Renal pelvis (tissue), 12 donors: ENCODE results near the gene DTX2. TPM values are rescaled to one million over a fixed set of nuclear protein-coding genes. Genes with fewer than 3 reads are reported as not detected.
"Not testable (repeated sequence)": the region's sequence is repeated elsewhere in the genome, so short reads cannot be mapped to it uniquely, and the experiment has no call there.

Experiments used
- DNase-seq: peaks from one replicate; pipeline ENCODE4 v3.0.0-alpha.2; 2013
- long read RNA-seq, 16 experiments: transcript quantifications; one replicate each; lab custom pipeline, GENCODE V29; 2026
- polyA plus RNA-seq, 3 donors: library from polyadenylated mRNA; unstranded; fragments of 120-200 nt; gene quantifications; one replicate each; pipeline ENCODE4 v1.2.1, GENCODE V29; 2013; ENCODE audit not compliant: insufficient read length in 3 of 3

The DTX2 gene
- 10 to 100 TPM in 1 of 3 donors, 1 to 10 TPM in 2; 7.8 to 12.1 (median 8.1) TPM for polyA plus RNA-seq
- long read RNA-seq, donor 1, partial matches to known transcripts: 0 of 1 reads
- long read RNA-seq, donor 1, other reads (novel, unspliced or antisense): 0 of 1 reads
- long read RNA-seq, donor 2, partial matches to known transcripts: 0 of 1 reads
- long read RNA-seq, donor 2, other reads (novel, unspliced or antisense): 0 of 1 reads
- long read RNA-seq, donor 3, partial matches to known transcripts: 5 of 6 reads
- long read RNA-seq, donor 3, other reads (novel, unspliced or antisense): 0 of 6 reads
- long read RNA-seq, donor 4: 0 reads
- long read RNA-seq, donor 5: 0 reads
- long read RNA-seq, donor 6, partial matches to known transcripts: 0 of 3 reads
- long read RNA-seq, donor 6, other reads (novel, unspliced or antisense): 0 of 3 reads
- long read RNA-seq, donor 7, partial matches to known transcripts: 0 of 2 reads
- long read RNA-seq, donor 7, other reads (novel, unspliced or antisense): 0 of 2 reads
- long read RNA-seq, donor 8: 0 reads
- long read RNA-seq, donor 9, partial matches to known transcripts: 0 of 3 reads
- long read RNA-seq, donor 9, other reads (novel, unspliced or antisense): 0 of 3 reads
- long read RNA-seq, donor 10: 0 reads
- long read RNA-seq, donor 11, partial matches to known transcripts: 0 of 2 reads
- long read RNA-seq, donor 11, other reads (novel, unspliced or antisense): 0 of 2 reads
- long read RNA-seq, donor 12, partial matches to known transcripts: 0 of 2 reads
- long read RNA-seq, donor 12, other reads (novel, unspliced or antisense): 0 of 2 reads
- long read RNA-seq, donor 13: 0 reads
- long read RNA-seq, donor 14, partial matches to known transcripts: 0 of 1 reads
- long read RNA-seq, donor 14, other reads (novel, unspliced or antisense): 0 of 1 reads
- long read RNA-seq, donor 15, partial matches to known transcripts: 0 of 4 reads
- long read RNA-seq, donor 15, other reads (novel, unspliced or antisense): 0 of 4 reads
- long read RNA-seq, donor 16, partial matches to known transcripts: 0 of 2 reads
- long read RNA-seq, donor 16, other reads (novel, unspliced or antisense): 0 of 2 reads

GRCh38 chr7:76461464-76462101 is at the start of gene DTX2:
Gene DTX2, plus strand, starts transcription at chr7:76461709. Its CDS starts 18,801 bp downstream, at chr7:76480510.
- not testable (repeated sequence) for DNase-seq

- no peak for DNase-seq
Observed at GRCh38 chr7:76412249-76412648, 49.3 kb upstream of the DTX2 start.

GRCh38 chr7:76417654-76418310 is 43.7 kb upstream of the DTX2 start:
- DNase-seq: not testable (repeated sequence)

GRCh38 chr7:76421097-76421496 is 40.4 kb upstream of the DTX2 start:
- not testable (repeated sequence) for DNase-seq

- peak; percentile 10 for DNase-seq
Observed at GRCh38 chr7:76423666-76424412, 37.7 kb upstream of the DTX2 start.

DNA sequence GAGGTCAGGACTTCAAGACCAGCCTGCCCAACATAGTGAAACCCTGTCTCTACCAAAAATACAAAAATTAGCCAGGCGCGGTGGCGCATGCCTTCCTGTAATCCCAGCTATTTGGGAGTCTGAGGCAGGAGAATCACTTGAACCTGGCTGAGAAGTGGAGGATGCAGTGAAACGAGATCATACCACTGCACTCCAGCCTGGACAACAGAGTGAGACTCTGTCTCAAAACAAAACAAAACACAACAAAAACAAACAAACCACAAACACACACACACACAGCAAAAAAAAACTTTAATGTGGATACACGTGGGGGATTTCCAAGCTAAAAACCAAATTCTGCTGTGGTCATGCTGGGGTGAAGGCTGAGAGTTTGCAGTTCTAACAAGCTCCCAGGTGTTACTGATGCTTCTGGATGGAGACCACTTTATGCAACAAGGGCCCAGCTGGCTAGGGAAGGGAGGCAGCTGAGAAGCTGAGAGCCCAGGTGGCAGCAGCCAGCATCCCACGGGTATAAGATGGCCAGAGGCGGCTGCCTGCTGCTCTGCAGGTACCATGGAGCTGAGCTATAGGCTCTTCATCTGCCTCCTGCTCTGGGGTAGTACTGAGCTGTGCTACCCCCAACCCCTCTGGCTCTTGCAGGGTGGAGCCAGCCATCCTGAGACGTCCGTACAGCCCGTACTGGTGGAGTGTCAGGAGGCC is 36.9 kb upstream of the DTX2 start, which contains the start of gene ZP3:
ZP3 (plus strand) TSS at position 538 of the 699 bp plus-strand sequence; CDS start at position 553, 15 bp downstream.
- DNase-seq: no peak

- no peak for DNase-seq
Observed at GRCh38 chr7:76425156-76425555, 36.4 kb upstream of the DTX2 start.

DNA sequence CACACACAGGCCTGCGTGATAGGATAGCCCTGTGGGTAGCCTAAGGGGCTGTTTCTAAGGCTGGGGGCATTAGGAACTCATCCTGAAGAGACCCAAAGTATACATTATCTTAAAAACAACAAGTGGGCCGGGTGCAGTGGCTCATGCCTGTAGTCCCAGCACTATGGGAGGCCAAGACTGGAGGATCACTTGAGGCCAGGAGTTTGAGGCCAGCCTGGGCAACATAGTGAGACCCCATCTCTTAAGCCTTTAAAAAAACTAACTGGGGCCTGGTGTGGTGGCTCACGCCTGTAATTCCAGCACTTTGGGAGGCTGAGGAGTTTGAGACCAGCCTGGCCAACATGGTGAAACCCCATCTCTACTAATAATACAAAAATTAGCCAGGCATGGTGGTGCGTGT is 36.0 kb upstream of the DTX2 start:
- not testable (repeated sequence) for DNase-seq

- DNase-seq: no peak
Observed at GRCh38 chr7:76426246-76426645, 35.3 kb upstream of the DTX2 start.

DNA sequence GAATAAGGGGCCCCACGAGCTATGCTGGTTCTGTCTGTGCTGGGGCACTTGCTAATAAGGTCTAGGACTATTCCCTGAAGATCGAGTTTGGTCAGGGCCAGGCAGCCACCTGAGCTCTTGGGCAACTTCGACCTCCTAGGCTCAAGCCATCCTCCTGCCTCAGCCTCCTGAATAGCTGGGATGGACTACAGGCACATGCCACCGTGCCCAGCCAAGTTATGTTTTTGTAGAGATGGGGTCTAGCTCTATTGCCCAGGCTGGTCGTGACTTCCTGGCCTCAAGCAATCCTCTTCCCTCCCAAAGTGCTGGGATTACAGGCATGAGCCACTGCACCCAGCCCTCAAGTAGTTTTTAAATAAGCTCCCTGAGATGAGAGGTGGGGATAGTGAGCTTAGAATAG is 33.9 kb upstream of the DTX2 start:
- DNase-seq: no peak

DNA sequence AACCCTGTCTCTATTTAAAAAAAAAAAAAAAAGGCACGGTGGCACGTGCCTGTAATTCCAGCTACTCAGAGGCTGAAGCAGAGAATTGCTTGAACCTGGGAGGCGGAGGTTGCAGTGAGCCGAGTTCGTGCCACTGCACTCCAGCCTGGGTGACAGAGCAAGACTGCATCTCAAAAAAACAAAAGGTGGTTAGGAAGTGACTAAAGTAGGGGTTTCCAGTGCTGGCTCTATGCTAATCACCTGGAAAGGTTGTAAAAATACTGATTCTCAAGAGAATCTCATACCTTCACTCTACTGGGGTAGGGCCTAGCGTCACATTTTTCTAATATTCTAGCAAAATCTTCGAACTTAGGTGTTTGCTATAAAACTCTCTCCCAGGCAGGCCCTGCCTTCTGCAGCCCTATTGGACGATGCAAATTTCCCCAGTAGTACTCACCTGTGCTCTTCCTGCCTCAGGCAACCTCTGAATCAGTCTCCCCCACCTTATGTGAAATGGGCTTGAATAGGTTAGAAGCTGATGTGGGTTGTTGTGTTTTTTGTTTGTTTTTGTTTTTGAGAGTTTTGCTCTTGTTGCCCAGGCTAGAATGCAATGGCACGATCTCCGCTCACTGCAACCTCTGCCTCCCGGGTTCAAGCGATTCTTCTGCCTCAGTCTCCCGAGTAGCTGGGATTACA is 33.2 kb upstream of the DTX2 start:
- DNase-seq: no peak

DNA sequence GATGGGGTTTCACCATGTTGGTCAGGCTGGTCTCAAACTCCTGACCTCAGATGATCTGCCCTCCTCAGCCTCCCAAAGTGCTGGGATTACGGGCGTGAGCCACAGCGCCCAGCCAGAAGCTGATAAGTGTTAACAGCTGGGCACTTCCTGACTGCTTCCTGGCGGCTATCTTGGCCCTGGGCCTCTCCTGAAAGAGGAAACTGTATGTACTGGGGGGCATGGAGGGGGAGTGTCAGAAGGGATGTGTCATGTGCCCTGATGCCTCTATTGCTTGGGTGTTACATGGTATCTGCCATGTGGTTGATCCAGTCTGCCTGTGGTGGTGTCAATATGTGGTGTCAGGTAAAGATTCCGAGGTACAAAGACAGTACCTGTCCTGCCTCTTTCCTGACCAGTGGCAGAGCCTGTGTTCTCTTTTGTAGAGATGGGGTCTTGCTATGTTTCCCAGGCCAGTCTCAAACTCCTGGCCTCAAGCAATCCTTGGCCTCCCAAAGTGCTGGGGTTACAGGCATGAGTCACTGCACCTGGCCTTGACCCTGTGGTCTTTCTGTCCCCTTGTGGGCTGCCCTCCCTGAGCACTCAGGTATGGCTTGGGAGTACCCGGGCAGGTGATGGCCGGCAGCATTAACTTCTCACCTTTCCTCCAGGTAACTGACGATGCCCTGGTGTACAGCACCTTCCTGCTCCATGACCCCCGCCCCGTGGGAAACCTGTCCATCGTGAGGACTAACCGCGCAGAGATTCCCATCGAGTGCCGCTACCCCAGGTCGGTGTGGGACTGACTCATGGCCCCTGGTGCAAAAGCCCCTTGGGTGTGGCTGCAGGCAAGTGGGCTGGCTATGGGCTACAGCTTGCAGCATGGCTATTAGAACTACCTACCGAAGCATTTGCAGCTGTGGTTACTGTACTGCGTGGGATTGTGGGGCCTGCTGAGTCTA is 32.4 kb upstream of the DTX2 start:
- no peak for DNase-seq

- no peak for DNase-seq
Observed at GRCh38 chr7:76430211-76430610, 31.3 kb upstream of the DTX2 start.

DNA sequence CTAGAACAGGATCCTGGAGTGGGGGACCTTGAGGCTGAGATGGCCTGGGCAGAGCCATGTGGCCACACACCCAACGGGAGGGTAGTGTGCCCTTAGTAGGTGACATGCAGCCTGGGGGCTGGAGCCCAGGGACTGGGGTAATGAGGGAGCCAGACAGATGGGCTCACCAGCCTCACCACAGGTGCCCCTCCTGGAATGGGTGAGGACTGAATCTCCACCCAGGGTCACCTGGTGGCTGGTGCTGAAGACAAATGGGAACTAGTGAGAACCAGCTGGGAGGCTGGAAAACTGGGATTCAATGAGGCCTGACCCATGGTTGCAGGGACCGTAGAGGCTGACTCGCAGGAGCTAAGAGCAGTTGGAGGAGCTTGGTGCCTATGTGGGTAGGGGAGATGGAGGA is 30.7 kb upstream of the DTX2 start:
- no peak for DNase-seq

GRCh38 chr7:76437873-76438272 is 23.6 kb upstream of the DTX2 start:
- peak; percentile 78 for DNase-seq

- not testable (repeated sequence) for DNase-seq
Observed at GRCh38 chr7:76439120-76439888, 22.2 kb upstream of the DTX2 start.

- not testable (repeated sequence) for DNase-seq
Observed at GRCh38 chr7:76440404-76440803, 21.1 kb upstream of the DTX2 start.
